HUES6 (cell line): ENCODE results near the gene CACNA1I.

Experiments used
- H3K27ac ChIP-seq: 2 replicates; pipeline ENCODE4 v1.7.0; 2013; ENCODE audit warnings: low read depth, mild to moderate bottlenecking, low read length, inconsistent platforms
- H3K27me3 ChIP-seq: 2 replicates; pipeline ENCODE4 v1.6.1; 2013; ENCODE audit warnings: low read length; ENCODE audit not compliant: control insufficient read depth, insufficient read depth
- H3K36me3 ChIP-seq: 2 replicates; pipeline ENCODE4 v1.6.1; 2013; ENCODE audit warnings: low read length; ENCODE audit not compliant: control insufficient read depth, insufficient read depth
- H3K4me1 ChIP-seq: 2 replicates; pipeline ENCODE4 v1.6.1; 2013; ENCODE audit warnings: low read length; ENCODE audit not compliant: control insufficient read depth, insufficient read depth
- H3K4me3 ChIP-seq: 2 replicates; pipeline ENCODE4 v1.5.1; 2013; ENCODE audit warnings: low read depth, low read length
- H3K9ac ChIP-seq: one replicate; pipeline ENCODE4 v1.6.1; 2013; ENCODE audit warnings: mild to moderate bottlenecking, low read length
- H3K9me3 ChIP-seq: 2 replicates; pipeline ENCODE4 v1.6.1; 2013; ENCODE audit warnings: low read depth, low read length; ENCODE audit not compliant: control insufficient read depth, insufficient read depth

Gene CACNA1I

GRCh38 chr22:39617970-39618757 is 47.6 kb downstream of the CACNA1I start:
- Histone ChIP-seq H3K36me3 (no peaks in the 10 kb centered on the region), H3K4me1 (peaks cover 2% of the 10 kb centered on the region), H3K9ac (no peak overlapping the region), H3K4me3 (no peak overlapping the region), H3K27ac (no peak overlapping the region), H3K27me3 (no peaks in the 10 kb centered on the region), H3K9me3 (no peaks in the 10 kb centered on the region)

DNA sequence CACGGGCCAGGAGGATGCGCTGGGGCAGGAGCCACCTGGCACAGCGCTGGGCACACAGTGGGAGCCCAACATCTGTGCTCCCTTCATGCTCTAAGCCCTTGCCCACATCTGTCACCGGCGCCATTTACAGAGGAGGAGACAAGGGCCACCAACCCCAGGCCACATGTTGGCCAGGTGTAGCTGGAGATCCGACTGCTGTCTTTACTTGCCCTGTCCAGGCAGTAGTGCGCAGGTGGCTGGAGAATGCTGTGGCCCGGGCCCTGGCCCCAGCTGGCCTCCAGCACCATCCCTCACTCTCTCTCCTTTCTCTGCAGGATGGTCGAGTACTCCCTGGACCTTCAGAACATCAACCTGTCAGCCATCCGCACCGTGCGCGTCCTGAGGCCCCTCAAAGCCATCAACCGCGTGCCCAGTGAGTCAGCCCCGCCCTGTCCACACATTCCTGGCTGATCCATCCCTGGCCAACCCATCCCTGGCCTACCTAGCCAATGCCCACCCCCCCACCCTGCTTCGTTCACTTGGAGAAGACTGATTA is 48.5 kb downstream of the CACNA1I start:
- Histone ChIP-seq H3K36me3 (no peaks in the 10 kb centered on the region), H3K4me1 (peaks cover 5% of the 10 kb centered on the region), H3K27me3 (peaks cover 4% of the 10 kb centered on the region; the same call in 1 of the 2 replicates), H3K27ac (no peak overlapping the region), H3K9ac (no peak overlapping the region), H3K9me3 (no peaks in the 10 kb centered on the region), H3K4me3 (no peak overlapping the region)

DNA sequence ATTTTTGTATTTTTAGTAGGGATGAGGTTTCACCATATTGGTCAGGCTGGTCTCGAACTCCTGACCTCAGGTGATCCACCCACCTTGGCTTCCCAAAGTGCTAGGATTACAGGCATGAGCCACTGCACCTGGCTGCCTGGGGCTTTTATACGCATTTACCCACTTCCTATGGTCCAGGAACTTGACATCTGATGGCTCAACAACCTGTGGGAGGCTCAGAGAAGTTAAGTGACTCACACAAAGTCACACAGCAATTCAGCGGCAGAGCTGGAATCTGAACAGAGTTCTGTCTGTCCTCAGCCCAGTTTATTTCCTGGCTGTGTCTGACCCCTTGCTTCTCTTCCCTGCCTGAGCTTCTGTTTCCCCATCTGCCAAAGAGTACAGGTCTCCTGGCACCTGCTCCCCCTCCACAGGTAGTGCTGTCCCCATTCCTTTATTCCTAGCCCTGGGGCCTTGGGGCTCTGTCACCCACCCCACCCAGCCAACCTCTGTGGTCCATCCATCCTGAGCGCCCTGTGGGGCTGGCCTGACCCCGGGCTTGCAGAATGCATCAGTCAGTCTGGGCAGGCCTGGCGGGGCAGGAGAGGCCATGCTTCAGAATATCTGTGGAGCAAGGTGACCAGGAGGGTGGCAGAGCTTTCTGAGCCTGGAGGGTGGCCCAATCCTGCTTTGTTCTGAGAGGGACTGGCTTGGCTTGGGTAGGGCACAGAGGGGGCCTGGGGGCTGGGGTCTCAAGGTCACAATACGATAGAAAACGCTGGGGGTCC is 50.6 kb downstream of the CACNA1I start:
- Histone ChIP-seq H3K9me3 (no peaks in the 10 kb centered on the region), H3K27me3 (peaks cover 4% of the 10 kb centered on the region; the same call in 1 of the 2 replicates), H3K4me1 (peaks cover 18% of the 10 kb centered on the region), H3K36me3 (no peaks in the 10 kb centered on the region), H3K9ac (no peak overlapping the region), H3K4me3 (no peak overlapping the region), H3K27ac (no peak overlapping the region)

DNA sequence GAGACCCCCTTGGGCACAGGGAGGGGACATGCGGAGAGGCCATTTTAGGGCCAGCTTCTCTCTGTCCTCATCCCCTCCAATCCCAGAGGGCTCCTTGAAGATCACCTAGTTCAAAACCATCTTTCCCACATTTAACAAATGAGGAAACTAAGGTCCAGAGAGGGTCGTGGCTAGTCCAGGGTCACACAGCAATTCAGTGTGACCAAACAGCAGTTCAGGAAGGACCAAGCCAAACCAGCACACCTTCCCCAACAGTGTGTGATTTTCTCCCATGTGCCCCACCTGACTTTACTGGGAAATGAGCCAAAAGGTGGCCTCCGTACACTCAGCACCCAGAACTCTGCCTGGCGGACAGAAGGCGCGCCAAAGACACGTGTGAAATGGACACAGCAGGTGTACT is 51.3 kb downstream of the CACNA1I start:
- H3K4me3 ChIP-seq = no peak overlapping the region
- no peak overlapping the region for H3K9ac ChIP-seq
- H3K27ac ChIP-seq = no peak overlapping the region
- no peaks in the 10 kb centered on the region for H3K36me3 ChIP-seq
- H3K4me1 ChIP-seq = peaks cover 21% of the 10 kb centered on the region
- H3K9me3 ChIP-seq = no peaks in the 10 kb centered on the region
- H3K27me3 ChIP-seq = peaks cover 4% of the 10 kb centered on the region; the same call in 1 of the 2 replicates

GRCh38 chr22:39622881-39623367 is 52.4 kb downstream of the CACNA1I start:
- Histone ChIP-seq H3K4me3 (no peak overlapping the region), H3K4me1 (peaks cover 23% of the 10 kb centered on the region), H3K36me3 (no peaks in the 10 kb centered on the region), H3K27me3 (peaks cover 4% of the 10 kb centered on the region; the same call in 1 of the 2 replicates), H3K9me3 (no peaks in the 10 kb centered on the region), H3K27ac (no peak overlapping the region), H3K9ac (no peak overlapping the region)

DNA sequence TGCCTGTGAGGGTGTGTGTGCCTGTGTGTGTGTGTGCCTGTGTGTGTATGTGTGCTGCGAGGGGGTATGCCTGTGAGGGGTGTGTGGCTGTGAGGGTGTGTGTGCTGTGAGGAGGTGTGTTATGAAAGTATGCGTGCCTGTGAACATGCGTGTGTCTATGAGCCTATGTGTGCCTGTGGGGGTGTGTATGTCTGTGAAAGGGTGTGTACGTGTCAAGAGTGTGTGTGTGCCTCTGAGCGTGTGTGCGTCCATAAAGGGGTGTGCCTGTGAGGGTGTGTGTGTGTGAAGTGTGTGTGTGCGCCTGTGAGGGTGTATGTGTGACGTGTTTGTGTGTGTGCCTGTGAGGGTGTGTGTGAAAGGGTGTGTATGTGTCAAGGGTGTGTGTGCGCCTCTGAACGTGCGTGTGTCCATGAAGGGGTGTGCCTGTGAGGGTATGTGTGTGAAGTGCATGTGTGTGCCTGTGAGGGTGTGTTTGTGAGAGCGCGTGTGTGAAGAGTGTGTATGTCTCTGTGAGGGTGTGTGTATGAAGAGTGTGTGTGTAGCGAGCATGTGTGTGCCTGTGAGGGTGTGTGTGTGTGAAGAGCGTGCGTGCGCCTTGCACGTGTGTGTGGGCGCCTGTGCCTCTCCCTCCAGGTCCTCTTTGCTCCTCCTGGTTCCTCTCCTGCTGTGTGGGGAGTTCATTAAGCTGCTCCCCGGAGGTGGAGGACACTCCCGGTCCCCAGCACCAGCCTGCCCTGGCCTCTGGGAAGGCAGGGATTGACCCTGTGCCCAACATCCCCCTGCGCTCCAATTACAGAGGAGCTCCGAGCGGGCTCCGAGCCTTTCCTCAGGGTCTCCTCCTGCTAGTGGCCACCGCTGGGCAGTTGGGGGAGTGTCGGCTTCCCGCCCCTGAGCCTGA is 53.3 kb downstream of the CACNA1I start:
- no peaks in the 10 kb centered on the region for H3K36me3 ChIP-seq
- H3K9ac ChIP-seq = no peak overlapping the region
- no peak overlapping the region for H3K4me3 ChIP-seq
- H3K27ac ChIP-seq = no peak overlapping the region
- no peaks in the 10 kb centered on the region for H3K9me3 ChIP-seq
- H3K27me3 ChIP-seq = peaks cover 4% of the 10 kb centered on the region; the same call in 1 of the 2 replicates
- H3K4me1 ChIP-seq = peaks cover 29% of the 10 kb centered on the region

- Histone ChIP-seq H3K9me3 (no peaks in the 10 kb centered on the region), H3K9ac (no peak overlapping the region), H3K27me3 (peaks cover 4% of the 10 kb centered on the region; the same call in 1 of the 2 replicates), H3K27ac (no peak overlapping the region), H3K36me3 (no peaks in the 10 kb centered on the region), H3K4me3 (no peak overlapping the region), H3K4me1 (peaks cover 29% of the 10 kb centered on the region)
Observed at GRCh38 chr22:39624501-39624821, 53.9 kb downstream of the CACNA1I start.

- H3K27me3 ChIP-seq = peaks cover 4% of the 10 kb centered on the region; the same call in 1 of the 2 replicates
- H3K4me3 ChIP-seq = no peak overlapping the region
- peaks cover 29% of the 10 kb centered on the region for H3K4me1 ChIP-seq
- H3K36me3 ChIP-seq = no peaks in the 10 kb centered on the region
- H3K9me3 ChIP-seq = no peaks in the 10 kb centered on the region
- H3K27ac ChIP-seq = no peak overlapping the region
- H3K9ac ChIP-seq = no peak overlapping the region
Observed at GRCh38 chr22:39625569-39626537, 55.3 kb downstream of the CACNA1I start.

DNA sequence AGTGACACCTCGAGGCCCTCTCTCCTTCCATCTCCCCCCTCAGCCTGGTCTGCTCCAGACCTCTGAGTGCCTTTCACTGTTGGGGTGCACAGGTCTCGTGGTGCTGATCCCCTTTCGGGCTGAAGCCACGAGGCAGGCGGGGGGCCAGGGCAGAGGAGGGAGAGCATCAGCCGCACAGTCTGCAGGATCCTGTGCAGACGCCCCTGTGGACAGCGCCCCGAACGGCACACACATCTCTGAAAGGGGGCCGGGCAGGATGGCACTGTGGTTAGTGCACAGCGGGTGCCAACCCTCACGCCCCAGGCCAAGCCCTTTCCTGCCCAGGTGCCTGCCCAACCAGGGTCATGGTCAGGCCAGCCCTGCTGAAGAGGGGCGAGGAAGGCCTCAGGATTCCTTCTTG is 56.7 kb downstream of the CACNA1I start:
- no peak overlapping the region for H3K9ac ChIP-seq
- H3K4me1 ChIP-seq = peaks cover 34% of the 10 kb centered on the region
- H3K36me3 ChIP-seq = no peaks in the 10 kb centered on the region
- H3K9me3 ChIP-seq = no peaks in the 10 kb centered on the region
- H3K27me3 ChIP-seq = peaks cover 4% of the 10 kb centered on the region; the same call in 1 of the 2 replicates
- H3K4me3 ChIP-seq = no peak overlapping the region
- H3K27ac ChIP-seq = no peak overlapping the region
